Measurements from ENCODE around the gene ERO1B.

GRCh38 chr1:236302941-236303340, 21.2 kb upstream of the ERO1B start:
- TF ChIP-seq CTCF (IDR thresholded peaks at IDR 0.05; ENCODE audit: low read depth, low read length) (no peak), POLR2A (IDR thresholded peaks at IDR 0.05; ENCODE audit: extremely low read depth, insufficient read length) (no peak)
